Neural progenitor cell (in vitro differentiated cells): Measurements from ENCODE around the gene FAM236D. TPM values are rescaled to one million over a fixed set of nuclear protein-coding genes. Genes with fewer than 3 reads are reported as not detected.
"Not testable (repeated sequence)": the region's sequence is repeated elsewhere in the genome, so short reads cannot be mapped to it uniquely, and the experiment has no call there.

ENCODE experiments used
- DNase-seq: peaks from one replicate; pipeline ENCODE4 v3.0.0-alpha.2; 2016; ENCODE audit warnings: low spot score
- H2AFZ ChIP-seq: fragments of 200-600 bp; sonication (generic); replicated peaks from 2 replicates; pipeline ENCODE4 v1.6.1; 2016; ENCODE audit warnings: antibody characterized with exemption
- H3F3A ChIP-seq: fragments of 200-600 bp; sonication (generic); 2 replicates; pipeline ENCODE4 v1.6.1; 2016; ENCODE audit warnings: antibody characterized with exemption, low read depth
- H3K27ac ChIP-seq: fragments of 200-600 bp; sonication (generic); 2 replicates; pipeline ENCODE4 v1.5.1; 2016; ENCODE audit warnings: mild to moderate bottlenecking
- H3K27me3 ChIP-seq: fragments of 200-600 bp; sonication (generic); 2 replicates; pipeline ENCODE4 v1.6.1; 2016; ENCODE audit warnings: mild to moderate bottlenecking, moderate library complexity
- H3K36me3 ChIP-seq: fragments of 200-600 bp; sonication (generic); 2 replicates; pipeline ENCODE4 v1.5.1; 2016
- H3K4me1 ChIP-seq: fragments of 200-600 bp; sonication (generic); 2 replicates; pipeline ENCODE4 v1.6.1; 2016; ENCODE audit warnings: mixed run types
- H3K4me2 ChIP-seq: fragments of 200-600 bp; sonication (generic); 2 replicates; pipeline ENCODE4 v1.6.1; 2016
- H3K4me3 ChIP-seq: fragments of 200-600 bp; sonication (generic); 2 replicates; pipeline ENCODE4 v1.5.1; 2016
- H3K79me2 ChIP-seq: fragments of 200-600 bp; sonication (generic); 2 replicates; pipeline ENCODE4 v1.6.1; 2016; ENCODE audit warnings: low read depth
- H3K9ac ChIP-seq: fragments of 200-600 bp; sonication (generic); 2 replicates; pipeline ENCODE4 v1.6.1; 2016
- H3K9me3 ChIP-seq: fragments of 200-600 bp; sonication (generic); 2 replicates; pipeline ENCODE4 v1.5.1; 2016; ENCODE audit warnings: low read depth
- H4K20me1 ChIP-seq: fragments of 200-600 bp; sonication (generic); 2 replicates; pipeline ENCODE4 v1.6.1; 2016; ENCODE audit warnings: low read depth
- H3K27ac Mint-ChIP-seq: 3 replicates; pipeline ENCODE4 v1.8.0; 2021; ENCODE audit warnings: mixed read lengths
- H3K27me3 Mint-ChIP-seq: 2 replicates; pipeline ENCODE4 v1.8.0; 2022; ENCODE audit warnings: low read depth, mild to moderate bottlenecking, inconsistent platforms, moderate library complexity, mixed read lengths; ENCODE audit not compliant: insufficient read depth
- H3K36me3 Mint-ChIP-seq: 3 replicates; pipeline ENCODE4 v1.8.0; 2021; ENCODE audit warnings: mixed read lengths
- H3K4me1 Mint-ChIP-seq: 3 replicates; pipeline ENCODE4 v1.8.0; 2021; ENCODE audit warnings: mixed read lengths
- H3K4me3 Mint-ChIP-seq: 3 replicates; pipeline ENCODE4 v1.8.0; 2021; ENCODE audit warnings: mild to moderate bottlenecking, moderate library complexity, mixed read lengths
- H3K9me3 Mint-ChIP-seq: 3 replicates; pipeline ENCODE4 v1.8.0; 2020; ENCODE audit warnings: mixed read lengths
- total RNA-seq: library from RNA; depleted of rRNA; stranded (reverse); fragments of >200 nt; gene quantifications from 2 replicates; pipeline ENCODE4 v1.2.3, GENCODE V29; 2015; ENCODE audit warnings: low replicate concordance

The FAM236D gene
- total RNA-seq, 1 donor from 2014 or later, result not detected

DNA sequence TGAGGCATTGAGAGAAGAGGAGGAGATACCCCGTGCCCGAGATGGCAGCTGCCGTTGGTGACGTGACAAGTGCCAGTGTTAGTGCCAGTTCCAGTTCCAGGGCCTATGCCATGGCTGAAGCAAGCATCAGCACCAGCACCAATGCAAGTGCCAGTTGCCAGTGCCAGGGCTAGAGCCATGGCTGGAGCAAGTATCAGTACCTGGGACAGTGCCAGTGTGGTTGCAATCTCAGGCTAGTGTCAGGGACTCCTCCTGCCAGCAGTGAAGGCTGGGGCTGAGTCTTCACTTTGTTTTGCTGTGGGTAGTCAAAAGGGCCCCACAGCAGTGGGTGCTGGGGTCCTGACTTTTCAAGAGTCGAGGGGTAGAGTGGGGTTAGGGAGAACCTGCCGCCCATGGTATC is 29.9 kb downstream of the FAM236D start:
- H3K4me1 Mint-ChIP-seq, H3K4me3 ChIP-seq, H4K20me1 ChIP-seq, H2AFZ ChIP-seq, H3K36me3 Mint-ChIP-seq, H3K36me3 ChIP-seq, H3K27ac ChIP-seq, H3K9ac ChIP-seq, H3K9me3 ChIP-seq, H3K4me2 ChIP-seq, H3K9me3 Mint-ChIP-seq, H3K4me3 Mint-ChIP-seq, H3K4me1 ChIP-seq, H3K27me3 ChIP-seq, H3F3A ChIP-seq, DNase-seq, H3K79me2 ChIP-seq, H3K27ac Mint-ChIP-seq, H3K27me3 Mint-ChIP-seq: not testable (repeated sequence)

- not testable (repeated sequence) for H3K27me3 Mint-ChIP-seq, H3K4me3 ChIP-seq
These were observed 30.6 kb downstream of the FAM236D start for GRCh38 chrX:72777467-72777790.

DNA sequence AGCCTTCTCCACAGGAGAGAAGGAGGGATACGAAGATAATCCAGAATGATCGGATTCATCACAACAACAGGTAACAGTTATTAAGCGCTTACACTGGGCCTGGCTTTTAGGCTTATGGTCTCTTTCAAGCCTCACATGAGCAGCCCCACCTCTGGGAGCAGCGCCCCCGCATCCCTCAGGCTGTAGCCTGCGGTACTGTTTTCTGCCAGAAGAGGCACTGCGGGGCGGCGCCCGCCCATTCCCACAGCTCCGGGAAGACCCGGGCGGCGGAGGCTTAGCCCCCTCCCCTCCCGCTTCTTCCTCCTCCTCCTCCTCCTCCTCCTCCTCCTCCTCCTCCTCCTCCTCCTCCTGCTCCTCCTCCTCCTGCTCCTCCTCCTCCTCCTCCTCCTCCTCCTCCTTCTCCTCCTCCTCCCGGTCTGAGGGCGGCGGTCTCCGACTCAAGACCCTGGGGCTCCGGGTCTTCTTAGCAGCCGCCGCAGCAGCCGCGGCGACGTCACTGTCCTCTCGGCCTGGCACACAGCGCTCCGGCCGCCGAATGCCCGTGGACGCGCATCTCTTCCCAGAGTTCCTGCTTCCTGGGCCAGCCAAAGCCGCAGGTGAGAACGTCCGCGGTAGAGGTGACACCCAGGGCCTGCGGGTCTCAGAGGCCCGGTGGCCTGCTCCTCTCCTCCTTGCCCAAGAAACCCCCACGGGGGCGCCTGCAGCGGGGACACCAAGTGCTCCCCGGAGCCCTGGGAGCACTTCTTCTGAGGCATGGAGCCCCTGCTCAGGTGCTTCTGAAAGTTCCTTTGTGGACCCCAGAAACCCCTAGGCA is 31.1 kb downstream of the FAM236D start, which contains the start of gene DMRTC1B:
Gene DMRTC1B, plus strand, starts transcription at position 238 of the 814 bp plus-strand sequence. CDS start 68,246 bp downstream, outside the sequence.
- H3K4me3 Mint-ChIP-seq, H4K20me1 ChIP-seq, DNase-seq, H3K27me3 Mint-ChIP-seq, H3K79me2 ChIP-seq, H3K9me3 ChIP-seq, H2AFZ ChIP-seq, H3K9me3 Mint-ChIP-seq, H3K4me1 Mint-ChIP-seq, H3F3A ChIP-seq, H3K4me1 ChIP-seq, H3K27me3 ChIP-seq, H3K36me3 Mint-ChIP-seq, H3K27ac Mint-ChIP-seq, H3K4me3 ChIP-seq, H3K36me3 ChIP-seq, H3K4me2 ChIP-seq, H3K9ac ChIP-seq, H3K27ac ChIP-seq: not testable (repeated sequence)

More at GRCh38 chrX:72777467-72777790, 30.6 kb downstream of the FAM236D start:
- H3K4me1 ChIP-seq, H3K4me1 Mint-ChIP-seq, H3K9ac ChIP-seq, H3K27ac ChIP-seq, H3K27ac Mint-ChIP-seq, H3K9me3 ChIP-seq, H3K9me3 Mint-ChIP-seq, H2AFZ ChIP-seq, H3K36me3 Mint-ChIP-seq, H3K4me2 ChIP-seq, H3K27me3 ChIP-seq, H3K4me3 Mint-ChIP-seq, H3K36me3 ChIP-seq, H3F3A ChIP-seq, H3K79me2 ChIP-seq, H4K20me1 ChIP-seq, DNase-seq: not testable (repeated sequence)

GRCh38 chrX:72760454-72760853 is 47.6 kb downstream of the FAM236D start:
- H3K4me1 ChIP-seq, H3K27me3 ChIP-seq, DNase-seq, H3K27ac Mint-ChIP-seq, H3K9me3 ChIP-seq, H3K36me3 Mint-ChIP-seq, H3F3A ChIP-seq, H3K4me3 ChIP-seq, H3K9me3 Mint-ChIP-seq, H2AFZ ChIP-seq, H3K27me3 Mint-ChIP-seq, H3K9ac ChIP-seq, H3K36me3 ChIP-seq, H3K79me2 ChIP-seq, H3K4me1 Mint-ChIP-seq, H3K27ac ChIP-seq, H3K4me2 ChIP-seq, H4K20me1 ChIP-seq, H3K4me3 Mint-ChIP-seq: not testable (repeated sequence)

Other genes with a start within 250 kb of the FAM236D start
- 28.4 and 37.8 TPM in 2 replicates for gene HDAC8, start 235.4 kb downstream of the FAM236D start, total RNA-seq
- 5.1 and 5.2 TPM in 2 replicates for gene PHKA1, start 93.9 kb downstream of the FAM236D start, total RNA-seq
- 0.34 TPM in 1 of 2 replicates, not detected in the other for gene DMRTC1B, start 31.3 kb downstream of the FAM236D start, total RNA-seq
- gene FAM236B, start 25.6 kb downstream of the FAM236D start, total RNA-seq, result not detected in 2 replicates
- not detected in 2 replicates for gene FAM236C, start 104.4 kb upstream of the FAM236D start, total RNA-seq
- not detected in 2 replicates for gene FAM236A, start 130.0 kb upstream of the FAM236D start, total RNA-seq
- not detected in 2 replicates for gene DMRTC1, start 135.6 kb upstream of the FAM236D start, total RNA-seq
- 0.22 TPM in 1 of 2 replicates, not detected in the other for gene PABPC1L2B, start 194.7 kb upstream of the FAM236D start, total RNA-seq